ENCODE data around the gene KCNJ9. TPM values are rescaled to one million over a fixed set of nuclear protein-coding genes. Genes with fewer than 3 reads are reported as not detected.

KCNJ9 gene
- total and polyA plus RNA-seq, 2 of the 13 experiments (the other 11 are each of a cell fraction or from before 2014, with no cell fraction given), result not detected

DNA sequence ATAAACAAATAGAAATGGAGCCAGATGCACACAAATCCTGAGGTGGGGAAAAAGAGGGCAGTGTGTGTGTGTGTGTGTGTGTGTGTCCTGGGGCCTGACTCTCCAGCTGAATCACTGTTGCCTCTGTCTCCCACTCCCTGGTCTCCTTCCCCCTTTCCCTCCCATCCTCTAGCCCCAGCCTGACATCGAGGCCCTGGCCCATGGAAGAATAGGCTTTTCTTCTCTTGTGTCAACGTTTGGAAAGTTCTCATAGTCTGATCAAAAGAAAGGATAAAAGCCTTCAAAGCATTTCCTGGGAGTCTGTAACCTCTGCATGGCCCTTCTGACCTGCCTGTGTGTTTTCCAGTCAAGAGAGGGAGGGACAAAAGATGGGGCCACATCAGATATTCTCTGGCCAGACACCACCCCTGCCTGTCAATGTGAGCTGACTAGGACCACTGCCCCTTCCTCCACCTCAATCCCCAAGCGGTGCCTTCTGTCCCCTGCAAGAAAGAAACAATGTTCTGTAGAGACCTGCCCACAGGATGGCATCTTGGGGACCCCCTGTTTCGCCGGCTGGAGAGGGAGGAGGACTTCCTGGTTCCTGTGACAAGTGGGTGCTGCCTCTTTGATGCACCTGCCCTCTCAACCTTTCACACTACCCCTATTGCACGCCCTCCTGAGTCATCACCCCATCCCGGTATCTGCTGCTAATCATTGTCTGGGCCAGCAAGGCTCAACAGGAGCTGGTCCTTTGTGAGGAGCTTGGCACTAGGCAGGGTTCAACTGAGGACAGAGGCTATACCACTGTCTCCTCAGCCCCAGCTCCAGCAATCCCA lies 27.6 kb upstream of the KCNJ9 start (continued):
- TF ChIP-seq RAD21 (CRISPR knock-in tag; IDR thresholded peaks at IDR 0.05), result no peak
- TF ChIP-seq, protein P1, sequence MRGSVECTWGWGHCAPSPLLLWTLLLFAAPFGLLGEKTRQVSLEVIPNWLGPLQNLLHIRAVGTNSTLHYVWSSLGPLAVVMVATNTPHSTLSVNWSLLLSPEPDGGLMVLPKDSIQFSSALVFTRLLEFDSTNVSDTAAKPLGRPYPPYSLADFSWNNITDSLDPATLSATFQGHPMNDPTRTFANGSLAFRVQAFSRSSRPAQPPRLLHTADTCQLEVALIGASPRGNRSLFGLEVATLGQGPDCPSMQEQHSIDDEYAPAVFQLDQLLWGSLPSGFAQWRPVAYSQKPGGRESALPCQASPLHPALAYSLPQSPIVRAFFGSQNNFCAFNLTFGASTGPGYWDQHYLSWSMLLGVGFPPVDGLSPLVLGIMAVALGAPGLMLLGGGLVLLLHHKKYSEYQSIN (CRISPR knock-in tag; IDR thresholded peaks at IDR 0.05; ENCODE audit: borderline replicate concordance), result no peak
- TF ChIP-seq ZNF256 (CRISPR knock-in tag; conservative IDR thresholded peaks at IDR 0.05), result no peak
- TF ChIP-seq THAP11 (CRISPR knock-in tag; IDR thresholded peaks at IDR 0.05), result no peak
- TF ChIP-seq ZSCAN31 (CRISPR knock-in tag; IDR thresholded peaks at IDR 0.05; ENCODE audit: low read depth), result no peak
- no peak for TF ChIP-seq E2F5 (CRISPR knock-in tag; conservative IDR thresholded peaks at IDR 0.05)
- no peak for TF ChIP-seq ZBTB21 (CRISPR knock-in tag; IDR thresholded peaks at IDR 0.05)
- 0 out of 2 replicates have a peak, but pooled peaks have one; percentile 31 for TF ChIP-seq ZNF556 (CRISPR knock-in tag; IDR thresholded peaks at IDR 0.05; ENCODE audit: borderline replicate concordance)
- TF ChIP-seq SP5 (CRISPR knock-in tag; IDR thresholded peaks at IDR 0.05; ENCODE audit: borderline replicate concordance, low read depth), result peak; percentile 96
- TF ChIP-seq GATA4 (IDR thresholded peaks at IDR 0.05; ENCODE audit: borderline replicate concordance, low read depth), result peak; percentile 63; the same call in 1 of the 2 replicates
- TF ChIP-seq, protein P2, sequence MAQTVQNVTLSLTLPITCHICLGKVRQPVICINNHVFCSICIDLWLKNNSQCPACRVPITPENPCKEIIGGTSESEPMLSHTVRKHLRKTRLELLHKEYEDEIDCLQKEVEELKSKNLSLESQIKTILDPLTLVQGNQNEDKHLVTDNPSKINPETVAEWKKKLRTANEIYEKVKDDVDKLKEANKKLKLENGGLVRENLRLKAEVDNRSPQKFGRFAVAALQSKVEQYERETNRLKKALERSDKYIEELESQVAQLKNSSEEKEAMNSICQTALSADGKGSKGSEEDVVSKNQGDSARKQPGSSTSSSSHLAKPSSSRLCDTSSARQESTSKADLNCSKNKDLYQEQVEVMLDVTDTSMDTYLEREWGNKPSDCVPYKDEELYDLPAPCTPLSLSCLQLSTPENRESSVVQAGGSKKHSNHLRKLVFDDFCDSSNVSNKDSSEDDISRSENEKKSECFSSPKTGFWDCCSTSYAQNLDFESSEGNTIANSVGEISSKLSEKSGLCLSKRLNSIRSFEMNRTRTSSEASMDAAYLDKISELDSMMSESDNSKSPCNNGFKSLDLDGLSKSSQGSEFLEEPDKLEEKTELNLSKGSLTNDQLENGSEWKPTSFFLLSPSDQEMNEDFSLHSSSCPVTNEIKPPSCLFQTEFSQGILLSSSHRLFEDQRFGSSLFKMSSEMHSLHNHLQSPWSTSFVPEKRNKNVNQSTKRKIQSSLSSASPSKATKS (CRISPR knock-in tag; IDR thresholded peaks at IDR 0.05), result no peak
- peak; percentile 44 for TF ChIP-seq ZMAT3 (CRISPR knock-in tag; conservative IDR thresholded peaks at IDR 0.05)
- TF ChIP-seq SOX13 (IDR thresholded peaks at IDR 0.05), result peak; percentile 90
- TF ChIP-seq SOX13 (CRISPR knock-in tag; conservative IDR thresholded peaks at IDR 0.05 in 1 of 2, IDR thresholded peaks at IDR 0.05 in 1 of 2), result peak in 1 of 2 experiments; percentile 94; a peak in 2 of 4 replicates
- no peak for TF ChIP-seq ESRRA (CRISPR knock-in tag; IDR thresholded peaks at IDR 0.05; ENCODE audit: low read depth)
- peak; percentile 63; the same call in 1 of the 2 replicates for TF ChIP-seq ZNF614 (CRISPR knock-in tag; IDR thresholded peaks at IDR 0.05; ENCODE audit: borderline replicate concordance)
- TF ChIP-seq ISX (CRISPR knock-in tag; conservative IDR thresholded peaks at IDR 0.05), result no peak
- peak; percentile 39; the same call in 1 of the 2 replicates for TF ChIP-seq TFDP1 (CRISPR knock-in tag; IDR thresholded peaks at IDR 0.05; ENCODE audit: borderline replicate concordance)
- no peak for TF ChIP-seq SP1 (IDR thresholded peaks at IDR 0.05)
- TF ChIP-seq SP1 (CRISPR knock-in tag; IDR thresholded peaks at IDR 0.05), result no peak
- no peak for TF ChIP-seq SMYD3 (CRISPR knock-in tag; IDR thresholded peaks at IDR 0.05)
- TF ChIP-seq ATM (IDR thresholded peaks at IDR 0.05; ENCODE audit: borderline replicate concordance), result no peak
- no peak for TF ChIP-seq FOXO4 (CRISPR knock-in tag; conservative IDR thresholded peaks at IDR 0.05)
- no peak for TF ChIP-seq ZNF326 (CRISPR knock-in tag; IDR thresholded peaks at IDR 0.05; ENCODE audit: borderline replicate concordance)
